ENCODE data around the gene OCEL1. TPM values are rescaled to one million over a fixed set of nuclear protein-coding genes. Genes with fewer than 3 reads are reported as not detected.
A peak's percentile ranks its signal among the peaks of the same experiment; 100 is the strongest.

OCEL1 gene
- total RNA-seq, 1 experiment from 2014 or later: 25.7 TPM

DNA sequence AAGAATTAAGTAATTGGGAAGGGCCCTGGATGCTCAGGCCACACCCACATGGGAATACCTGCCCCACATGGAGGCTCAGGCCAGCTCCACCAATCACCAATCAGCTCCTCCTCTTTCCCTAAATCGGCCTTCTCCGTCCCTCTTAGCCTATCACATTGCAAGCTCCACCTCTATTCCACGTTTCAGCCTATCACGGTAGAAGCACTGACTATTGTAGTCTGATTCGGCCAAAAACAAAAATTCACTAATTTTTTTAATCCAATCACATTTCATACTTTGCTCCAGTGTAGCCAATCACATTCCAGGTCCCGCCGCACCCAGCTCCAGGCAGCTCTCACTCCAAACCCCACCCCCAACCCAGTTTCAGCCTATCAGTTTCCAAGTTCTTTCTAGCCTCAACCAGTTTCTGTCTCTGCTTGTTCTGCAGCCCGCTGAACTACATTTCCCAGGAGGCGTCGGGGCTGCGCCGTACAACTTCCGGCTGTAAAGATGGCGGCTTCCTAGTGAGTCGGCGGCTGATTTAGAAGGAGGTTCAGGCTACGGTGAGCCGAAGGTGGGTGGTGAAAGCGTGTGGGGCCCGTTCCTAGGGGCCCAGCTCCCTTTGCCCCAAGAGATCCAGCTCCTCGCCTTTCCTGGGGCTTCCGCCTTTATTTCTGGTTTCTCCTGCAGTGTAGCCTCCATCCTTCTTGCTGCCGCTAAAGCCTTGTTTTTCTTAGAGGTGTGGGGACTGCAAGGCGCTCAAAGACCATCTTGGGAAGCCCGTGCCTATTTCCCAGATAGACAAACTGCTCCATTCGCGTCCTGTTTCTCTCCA lies 41.2 kb downstream of the OCEL1 start, which contains the start of gene BABAM1:
TSS of gene BABAM1 (plus strand) at position 469 of the 814 bp plus-strand sequence. CDS start 1,364 bp downstream, outside the sequence.
- Histone ChIP-seq H2AK5ac (ENCODE audit: insufficient read length, low read length) (no peak within 1 kb of the TSS), H2BK15ac (ENCODE audit: low read depth, low read length) (no peak within 1 kb of the TSS), H3K14ac (ENCODE audit: insufficient read depth, low read length) (peak within 1 kb of the TSS; percentile 51; the same call in 1 of the 2 replicates), H3K4ac (ENCODE audit: low read depth, low read length) (no peak within 1 kb of the TSS), H3K79me1 (ENCODE audit: insufficient read depth, low read depth, low read length, poor library complexity, severe bottlenecking) (peaks cover 10% of the 10 kb centered on the region), H3K9me3 (ENCODE audit: control insufficient read depth, low read depth, low read length) (no peaks in the 10 kb centered on the region), H3K23ac (ENCODE audit: insufficient read length, low read depth, low read length) (no peak within 1 kb of the TSS), H2BK120ac (ENCODE audit: low read depth, low read length, poor library complexity, severe bottlenecking) (no peak within 1 kb of the TSS), H3K56ac (ENCODE audit: insufficient read length, low read depth, low read length) (no peak within 1 kb of the TSS), H3K9ac (ENCODE audit: extremely low read depth, insufficient read length, low read length) (peak within 1 kb of the TSS; percentile 94), H2BK12ac (ENCODE audit: insufficient read length, low read depth, low read length) (no peak within 1 kb of the TSS), H3K4me2 (ENCODE audit: insufficient read depth, insufficient read length, low read length) (peak within 1 kb of the TSS; percentile 93), H4K8ac (replicated peaks; ENCODE audit: insufficient read length, low read depth, low read length) (no peak within 1 kb of the TSS), H4K20me1 (ENCODE audit: control insufficient read depth, insufficient read depth, insufficient read length) (no peaks in the 10 kb centered on the region), H3K27me3 (ENCODE audit: insufficient read depth, low read length) (no peaks in the 10 kb centered on the region), H3K18ac (ENCODE audit: insufficient read length, low read depth, low read length) (peak within 1 kb of the TSS; percentile 54), H3T11ph (ENCODE audit: low read length) (no peak within 1 kb of the TSS), H4K5ac (ENCODE audit: insufficient read length, low read depth, low read length) (no peak within 1 kb of the TSS), H2BK5ac (ENCODE audit: insufficient read length, low read length) (peak within 1 kb of the TSS; percentile 68), H4K91ac (ENCODE audit: insufficient read length, low read depth, low read length) (no peak within 1 kb of the TSS), H2AFZ (ENCODE audit: low read length) (no peak within 1 kb of the TSS), H3K79me2 (ENCODE audit: insufficient read depth, low read length) (no peaks in the 10 kb centered on the region), H3K23me2 (ENCODE audit: insufficient read length, low read depth, low read length, poor library complexity, severe bottlenecking) (peaks cover 5% of the 10 kb centered on the region), H2BK20ac (ENCODE audit: low read depth, low read length, poor library complexity, severe bottlenecking) (no peak within 1 kb of the TSS), H3K27ac (ENCODE audit: insufficient read length, low read depth, low read length) (no peak within 1 kb of the TSS), H3K4me1 (ENCODE audit: insufficient read depth, low read length) (peaks cover 4% of the 10 kb centered on the region; the same call in 1 of the 2 replicates)
- Mint-ChIP-seq H3K4me3 (peak within 1 kb of the TSS; percentile 94 to 96), H3K9me3 (no peaks in the 10 kb centered on the region; a peak in 1 of 5 replicates), H3K27me3 (ENCODE audit: low read depth) (peaks cover 1% of the 10 kb centered on the region), H3K4me1 (peaks cover 15 to 27% of the 10 kb centered on the region in 2 experiments), H3K27ac (peak within 1 kb of the TSS; percentile 93 to 97 (median 96)), H3K36me3 (ENCODE audit: insufficient read depth in 1 of 3, low read depth in 3 of 3) (peaks cover 11 to 26% (median 25%) of the 10 kb centered on the region in 3 experiments)
- TF ChIP-seq, protein P1, sequence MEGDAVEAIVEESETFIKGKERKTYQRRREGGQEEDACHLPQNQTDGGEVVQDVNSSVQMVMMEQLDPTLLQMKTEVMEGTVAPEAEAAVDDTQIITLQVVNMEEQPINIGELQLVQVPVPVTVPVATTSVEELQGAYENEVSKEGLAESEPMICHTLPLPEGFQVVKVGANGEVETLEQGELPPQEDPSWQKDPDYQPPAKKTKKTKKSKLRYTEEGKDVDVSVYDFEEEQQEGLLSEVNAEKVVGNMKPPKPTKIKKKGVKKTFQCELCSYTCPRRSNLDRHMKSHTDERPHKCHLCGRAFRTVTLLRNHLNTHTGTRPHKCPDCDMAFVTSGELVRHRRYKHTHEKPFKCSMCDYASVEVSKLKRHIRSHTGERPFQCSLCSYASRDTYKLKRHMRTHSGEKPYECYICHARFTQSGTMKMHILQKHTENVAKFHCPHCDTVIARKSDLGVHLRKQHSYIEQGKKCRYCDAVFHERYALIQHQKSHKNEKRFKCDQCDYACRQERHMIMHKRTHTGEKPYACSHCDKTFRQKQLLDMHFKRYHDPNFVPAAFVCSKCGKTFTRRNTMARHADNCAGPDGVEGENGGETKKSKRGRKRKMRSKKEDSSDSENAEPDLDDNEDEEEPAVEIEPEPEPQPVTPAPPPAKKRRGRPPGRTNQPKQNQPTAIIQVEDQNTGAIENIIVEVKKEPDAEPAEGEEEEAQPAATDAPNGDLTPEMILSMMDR (conservative IDR thresholded peaks at IDR 0.05): no peak
- WGBS (ENCODE audit: extremely low coverage, insufficient read length, low lambda C conversion rate): no CpG with 5 or more reads among the region's 27 CpGs
- DNase-seq: peak; percentile 99

All from H9 (cell line).